ENCODE data around the gene ZMIZ2.
"Not testable (repeated sequence)": the region's sequence is repeated elsewhere in the genome, so short reads cannot be mapped to it uniquely, and the experiment has no call there.

The ZMIZ2 gene

GRCh38 chr7:44771358-44771757 is 22.7 kb downstream of the ZMIZ2 start:
- Histone ChIP-seq H2AFZ (ENCODE audit: low read depth, low read length) (no peak overlapping the region), H3K79me2 (ENCODE audit: low read length) (no peaks in the 10 kb centered on the region), H3K27ac (ENCODE audit: low read length) (no peak overlapping the region), H4K20me1 (ENCODE audit: insufficient read depth, low read length) (peaks cover 2% of the 10 kb centered on the region; the same call in 1 of the 2 replicates), H3K36me3 (replicated peaks; ENCODE audit: low read depth, low read length) (peaks cover 24% of the 10 kb centered on the region), H3K4me1 (ENCODE audit: low read length) (peaks cover 28% of the 10 kb centered on the region), H3K4me2 (ENCODE audit: low read length) (no peak overlapping the region), H3K9me3 (ENCODE audit: insufficient read depth, low read length) (no peaks in the 10 kb centered on the region), H3K4me3 (ENCODE audit: low read length) (no peak overlapping the region), H3K27me3 (ENCODE audit: low read depth, low read length) (no peaks in the 10 kb centered on the region), H3K9ac (ENCODE audit: low read length) (no peak overlapping the region)
- TF ChIP-seq EZH2phosphoT487 (IDR thresholded peaks at IDR 0.05; ENCODE audit: low read depth) (no peak), CTCF (IDR thresholded peaks at IDR 0.05; ENCODE audit: low read depth, low read length) (no peak)

DNA sequence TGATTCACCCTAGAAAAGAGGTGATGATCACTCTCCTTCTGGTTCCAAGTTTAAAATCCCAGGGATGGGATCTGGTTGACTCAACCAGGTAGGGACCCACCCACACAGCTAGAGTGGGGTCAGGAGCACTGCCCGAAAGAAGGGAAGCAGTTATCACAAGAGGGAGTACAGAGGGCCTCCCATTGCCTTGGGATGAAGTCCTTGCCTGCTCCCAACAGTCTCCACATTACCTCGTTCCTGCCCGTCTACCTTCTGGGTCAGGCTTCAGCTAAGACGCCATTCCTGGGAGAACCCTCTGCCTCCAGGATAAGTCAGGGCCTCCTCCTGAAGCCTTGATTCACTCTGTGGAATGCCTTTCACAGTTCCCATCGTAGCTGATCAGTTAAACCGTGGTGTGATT is 23.8 kb downstream of the ZMIZ2 start:
- H4K20me1 ChIP-seq (ENCODE audit: insufficient read depth, low read length): no peaks in the 10 kb centered on the region; the same call in 1 of the 2 replicates
- H3K4me1 ChIP-seq (ENCODE audit: low read length): peaks cover 24% of the 10 kb centered on the region
- H3K9me3 ChIP-seq (ENCODE audit: insufficient read depth, low read length): no peaks in the 10 kb centered on the region
- H3K27me3 ChIP-seq (ENCODE audit: low read depth, low read length): no peaks in the 10 kb centered on the region
- H3K4me2 ChIP-seq (ENCODE audit: low read length): no peak overlapping the region
- H2AFZ ChIP-seq (ENCODE audit: low read depth, low read length): no peak overlapping the region
- TF ChIP-seq CTCF (IDR thresholded peaks at IDR 0.05; ENCODE audit: low read depth, low read length) (no peak), EZH2phosphoT487 (IDR thresholded peaks at IDR 0.05; ENCODE audit: low read depth) (no peak)
- H3K79me2 ChIP-seq (ENCODE audit: low read length): no peaks in the 10 kb centered on the region
- H3K9ac ChIP-seq (ENCODE audit: low read length): no peak overlapping the region
- no peak overlapping the region for H3K27ac ChIP-seq (ENCODE audit: low read length)
- peaks cover 14% of the 10 kb centered on the region for H3K36me3 ChIP-seq (replicated peaks; ENCODE audit: low read depth, low read length)
- no peak overlapping the region for H3K4me3 ChIP-seq (ENCODE audit: low read length)

DNA sequence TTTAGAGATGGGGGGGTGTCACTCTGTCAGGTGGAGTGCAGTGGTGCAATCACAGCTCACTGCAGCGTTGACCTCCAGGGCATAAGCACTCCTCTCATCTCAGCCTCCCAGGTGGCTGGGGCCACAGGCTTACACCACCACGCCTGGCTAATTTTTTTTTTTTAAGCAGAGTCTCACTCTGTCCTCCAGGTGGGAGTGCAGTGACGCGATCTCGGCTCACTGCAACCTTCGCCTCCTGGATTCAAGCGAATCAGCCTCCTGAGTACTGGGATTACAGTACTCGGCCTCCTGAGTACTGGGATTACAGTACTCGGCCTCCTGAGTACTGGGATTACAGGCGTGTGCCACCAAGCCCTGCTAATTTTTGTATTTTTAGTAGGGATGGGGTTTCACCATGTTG is 24.2 kb downstream of the ZMIZ2 start:
- no peak overlapping the region for H3K4me2 ChIP-seq (ENCODE audit: low read length)
- peaks cover 9% of the 10 kb centered on the region for H3K36me3 ChIP-seq (replicated peaks; ENCODE audit: low read depth, low read length)
- no peaks in the 10 kb centered on the region for H3K79me2 ChIP-seq (ENCODE audit: low read length)
- H3K9me3 ChIP-seq (ENCODE audit: insufficient read depth, low read length): no peaks in the 10 kb centered on the region
- H3K4me1 ChIP-seq (ENCODE audit: low read length): peaks cover 20% of the 10 kb centered on the region
- H4K20me1 ChIP-seq (ENCODE audit: insufficient read depth, low read length): no peaks in the 10 kb centered on the region; the same call in 1 of the 2 replicates
- no peaks in the 10 kb centered on the region for H3K27me3 ChIP-seq (ENCODE audit: low read depth, low read length)
- H3K27ac ChIP-seq (ENCODE audit: low read length): no peak overlapping the region
- H2AFZ ChIP-seq (ENCODE audit: low read depth, low read length): no peak overlapping the region
- H3K4me3 ChIP-seq (ENCODE audit: low read length): no peak overlapping the region
- no peak; the same call in 1 of the 2 replicates for TF ChIP-seq CTCF (IDR thresholded peaks at IDR 0.05; ENCODE audit: low read depth, low read length)
- no peak for TF ChIP-seq EZH2phosphoT487 (IDR thresholded peaks at IDR 0.05; ENCODE audit: low read depth)
- no peak overlapping the region for H3K9ac ChIP-seq (ENCODE audit: low read length)

GRCh38 chr7:44774486-44774885 is 25.8 kb downstream of the ZMIZ2 start:
- H3K27me3 ChIP-seq (ENCODE audit: low read depth, low read length); H2AFZ ChIP-seq (ENCODE audit: low read depth, low read length); H3K9ac ChIP-seq (ENCODE audit: low read length); H4K20me1 ChIP-seq (ENCODE audit: insufficient read depth, low read length); H3K4me2 ChIP-seq (ENCODE audit: low read length); H3K79me2 ChIP-seq (ENCODE audit: low read length); H3K27ac ChIP-seq (ENCODE audit: low read length); H3K36me3 ChIP-seq (replicated peaks; ENCODE audit: low read depth, low read length); H3K9me3 ChIP-seq (ENCODE audit: insufficient read depth, low read length); H3K4me3 ChIP-seq (ENCODE audit: low read length): not testable (repeated sequence)
- H3K4me1 ChIP-seq (ENCODE audit: low read length): peaks cover 12% of the 10 kb centered on the region; the same call in 1 of the 2 replicates

All from OCI-LY3 (cell line).